Measurements from ENCODE around the gene TSR3. TPM values are rescaled to one million over a fixed set of nuclear protein-coding genes. Genes with fewer than 3 reads are reported as not detected.

TSR3 gene
- total and polyA plus RNA-seq, 2 of the 13 experiments (the other 11 are each of a cell fraction or from before 2014, with no cell fraction given): 24.2 to 51.0 TPM

DNA sequence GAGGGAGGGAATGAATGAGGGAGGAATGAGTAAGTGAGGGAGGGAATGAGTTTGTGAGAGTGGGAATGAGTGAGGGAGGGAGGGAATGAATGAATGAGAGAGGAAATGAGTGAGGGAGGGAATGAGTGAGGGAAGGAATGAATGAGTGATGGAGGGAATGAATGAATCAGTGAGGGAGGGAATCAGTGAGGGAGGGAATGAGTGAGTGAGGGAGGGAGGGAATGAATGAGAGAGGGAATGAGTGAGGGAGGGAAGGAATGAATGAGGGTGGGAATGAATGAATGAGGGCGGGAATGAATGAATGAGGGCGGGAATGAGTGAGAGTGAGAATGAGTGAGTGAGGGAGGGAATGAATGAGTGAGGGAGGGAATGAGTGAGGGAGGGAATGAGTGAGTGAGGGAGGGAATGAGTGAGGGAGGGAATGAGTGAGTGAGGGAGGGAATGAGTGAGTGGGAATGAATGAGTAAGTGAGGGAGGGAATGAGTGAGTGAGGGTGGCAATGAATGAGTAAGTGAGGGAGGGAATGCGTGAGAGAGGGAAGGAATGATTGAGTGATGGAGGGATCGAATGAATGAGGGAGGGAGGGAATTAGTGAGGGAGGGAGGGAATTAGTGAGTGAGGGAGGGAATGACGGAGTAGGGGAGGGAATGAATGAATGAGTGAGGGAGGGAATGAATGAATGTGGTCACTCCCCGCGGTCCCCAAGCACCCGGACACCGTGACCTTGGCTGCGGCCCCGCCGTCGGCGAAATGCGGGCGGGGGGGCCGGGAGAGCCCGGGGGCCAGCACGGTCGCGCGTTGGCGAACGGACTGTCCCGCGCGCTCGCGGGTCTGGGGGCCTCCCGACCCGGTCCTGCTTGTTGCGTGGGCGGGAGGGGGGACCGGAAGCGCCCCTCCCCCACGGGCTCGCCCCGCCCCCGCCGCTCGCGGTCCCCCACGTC is 43.4 kb downstream of the TSR3 start (continued):
- TF ChIP-seq ZNF24 (IDR thresholded peaks at IDR 0.05): peak; percentile 99
- peak; percentile 97 for TF ChIP-seq HNRNPK (IDR thresholded peaks at IDR 0.05; ENCODE audit: low read depth, low read length, poor library complexity, severe bottlenecking)
- peak; percentile 91 for TF ChIP-seq PATZ1 (CRISPR knock-in tag; IDR thresholded peaks at IDR 0.05)
- TF ChIP-seq, protein P1, sequence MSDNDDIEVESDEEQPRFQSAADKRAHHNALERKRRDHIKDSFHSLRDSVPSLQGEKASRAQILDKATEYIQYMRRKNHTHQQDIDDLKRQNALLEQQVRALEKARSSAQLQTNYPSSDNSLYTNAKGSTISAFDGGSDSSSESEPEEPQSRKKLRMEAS (IDR thresholded peaks at IDR 0.05): no peak
- peak; percentile 72; the same call in 1 of the 2 replicates for TF ChIP-seq ZMYM3 (CRISPR knock-in tag; IDR thresholded peaks at IDR 0.05)
- TF ChIP-seq, protein P2, sequence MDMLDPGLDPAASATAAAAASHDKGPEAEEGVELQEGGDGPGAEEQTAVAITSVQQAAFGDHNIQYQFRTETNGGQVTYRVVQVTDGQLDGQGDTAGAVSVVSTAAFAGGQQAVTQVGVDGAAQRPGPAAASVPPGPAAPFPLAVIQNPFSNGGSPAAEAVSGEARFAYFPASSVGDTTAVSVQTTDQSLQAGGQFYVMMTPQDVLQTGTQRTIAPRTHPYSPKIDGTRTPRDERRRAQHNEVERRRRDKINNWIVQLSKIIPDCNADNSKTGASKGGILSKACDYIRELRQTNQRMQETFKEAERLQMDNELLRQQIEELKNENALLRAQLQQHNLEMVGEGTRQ (IDR thresholded peaks at IDR 0.05; ENCODE audit: low read depth, low read length): no peak
- TF ChIP-seq, protein P2 (CRISPR knock-in tag; IDR thresholded peaks at IDR 0.05; ENCODE audit: borderline replicate concordance): 0 out of 2 replicates have a peak, but pooled peaks have one; percentile 5
- no peak for TF ChIP-seq PHF21A (CRISPR knock-in tag; IDR thresholded peaks at IDR 0.05)
- TF ChIP-seq RBFOX2 (IDR thresholded peaks at IDR 0.05; ENCODE audit: low read depth, low read length): peak; percentile 75
- TF ChIP-seq SETDB1 (CRISPR knock-in tag; IDR thresholded peaks at IDR 0.05; ENCODE audit: borderline replicate concordance): no peak
- peak; percentile 59; the same call in 1 of the 2 replicates for TF ChIP-seq GABPB1 (CRISPR knock-in tag; IDR thresholded peaks at IDR 0.05)
- no peak for TF ChIP-seq HNRNPH1 (optimal IDR thresholded peaks at IDR 0.05; ENCODE audit: low read depth, low read length)
- TF ChIP-seq MAZ (IDR thresholded peaks at IDR 0.05; ENCODE audit: borderline replicate concordance, low read depth, low read length): peak; percentile 66
- no peak for TF ChIP-seq MAZ (CRISPR knock-in tag; IDR thresholded peaks at IDR 0.05; ENCODE audit: low read depth)
- TF ChIP-seq POLR2AphosphoS5 (IDR thresholded peaks at IDR 0.05; ENCODE audit: low read depth, low read length): peak; percentile 24; the same call in 1 of the 2 replicates
- TF ChIP-seq ZNF687 (CRISPR knock-in tag; IDR thresholded peaks at IDR 0.05): 0 out of 2 replicates have a peak, but pooled peaks have one; percentile 3
- TF ChIP-seq ZNF446 (CRISPR knock-in tag; IDR thresholded peaks at IDR 0.05): 0 out of 2 replicates have a peak, but pooled peaks have one; percentile 9
- no peak for TF ChIP-seq HNF4G (IDR thresholded peaks at IDR 0.05; ENCODE audit: borderline replicate concordance, low read depth, low read length)
- no peak for TF ChIP-seq HNF4G (CRISPR knock-in tag; IDR thresholded peaks at IDR 0.05; ENCODE audit: borderline replicate concordance, low read depth)
- peak in 1 of 2 experiments; percentile 69; a peak in 2 of 4 replicates for TF ChIP-seq POLR2A (IDR thresholded peaks at IDR 0.05; ENCODE audit: insufficient read depth in 1 of 2, low read depth in 2 of 2, low read length in 2 of 2)
